Vagina (tissue), 2 donors: ENCODE results near the gene DELE1.

Source experiments
- CTCF ChIP-seq, 3 experiments: fragments of 450-650 bp in 2 of 3; fragments of 200-600 bp in 1 of 3; sonication (generic) in 1 of 3; IDR thresholded peaks; one replicate each; pipeline ENCODE4 v1.5.1; 2017 to 2019; ENCODE audit warnings: antibody characterized with exemption in 3 of 3, mild to moderate bottlenecking in 2 of 3, moderate library complexity in 2 of 3
- POLR2AphosphoS5 ChIP-seq, 2 donors: sonication (generic); formaldehyde crosslinking; IDR thresholded peaks; one replicate each; pipeline ENCODE4 v1.9.0; 2017; ENCODE audit warnings: antibody characterized with exemption in 2 of 2, mild to moderate bottlenecking in 2 of 2, low read depth in 1 of 2; ENCODE audit not compliant: insufficient read depth in 1 of 2

- TF ChIP-seq POLR2AphosphoS5 (IDR thresholded peaks at IDR 0.05; ENCODE audit: insufficient read depth in 1 of 2, low read depth in 1 of 2) (no peak), CTCF (IDR thresholded peaks at IDR 0.05) (no peak)
Measured at GRCh38 chr5:141940695-141941271, 17.1 kb downstream of the DELE1 start.
